Ovary (tissue), 3 donors: ENCODE data around the gene VWA1.

Experiments used
- CTCF ChIP-seq, 3 donors: fragments of 450-650 bp in 2 of 3; fragments of 200-600 bp in 1 of 3; IDR thresholded peaks; one replicate each; pipeline versions ENCODE4 v1.5.1 to v1.8.0; 2016 to 2022; ENCODE audit warnings: antibody characterized with exemption in 3 of 3, mild to moderate bottlenecking in 1 of 3
- EP300 ChIP-seq: sonication (generic); formaldehyde crosslinking; IDR thresholded peaks from one replicate; pipeline ENCODE4 v1.6.1; 2017; ENCODE audit warnings: antibody characterized with exemption
- donor health status: DM: no; HTN: no; CAD: no.

- TF ChIP-seq EP300 (no peak), CTCF (IDR thresholded peaks at IDR 0.05) (no peak)
Measured at GRCh38 chr1:1388078-1388472, 47.4 kb upstream of the VWA1 start.
